NCI-H774 (cell line): Measurements from ENCODE around the gene TTLL11.

Experiments
- DNase-seq: peaks from one replicate; lab custom pipeline; 2025; lab: John Stamatoyannopoulos, UW

TTLL11 gene

GRCh38 chr9:121830441-121831140 lies 262.5 kb downstream of the TTLL11 start:
- no peak for DNase-seq

GRCh38 chr9:121827251-121827967 lies 265.7 kb downstream of the TTLL11 start:
- DNase-seq, result no peak

GRCh38 chr9:121826711-121827110 lies 266.4 kb downstream of the TTLL11 start:
- no peak for DNase-seq

- DNase-seq, result no peak
Measured at GRCh38 chr9:121825031-121825691, 267.9 kb downstream of the TTLL11 start.

GRCh38 chr9:121824651-121825030 lies 268.5 kb downstream of the TTLL11 start:
- DNase-seq, result no peak

- DNase-seq, result no peak
Measured at GRCh38 chr9:121823451-121824169, 269.5 kb downstream of the TTLL11 start.

- no peak for DNase-seq
Measured at GRCh38 chr9:121822093-121823085, 270.7 kb downstream of the TTLL11 start.

- DNase-seq, result no peak
Measured at GRCh38 chr9:121821326-121821725, 271.8 kb downstream of the TTLL11 start.

- no peak for DNase-seq
Measured at GRCh38 chr9:121820286-121821005, 272.7 kb downstream of the TTLL11 start.

- DNase-seq, result no peak
Measured at GRCh38 chr9:121819428-121820231, 273.5 kb downstream of the TTLL11 start.

- DNase-seq, result no peak
Measured at GRCh38 chr9:121818841-121819427, 274.2 kb downstream of the TTLL11 start.

GRCh38 chr9:121818016-121818661 lies 275.0 kb downstream of the TTLL11 start:
- DNase-seq, result no peak

- no peak for DNase-seq
Measured at GRCh38 chr9:121817476-121817875, 275.6 kb downstream of the TTLL11 start.

- DNase-seq, result no peak
Measured at GRCh38 chr9:121816845-121817450, 276.2 kb downstream of the TTLL11 start.

- no peak for DNase-seq
Measured at GRCh38 chr9:121816449-121816817, 276.7 kb downstream of the TTLL11 start.

- DNase-seq, result no peak
Measured at GRCh38 chr9:121815546-121816448, 277.3 kb downstream of the TTLL11 start.

- DNase-seq, result no peak
Measured at GRCh38 chr9:121815084-121815483, 278.0 kb downstream of the TTLL11 start.
